Pancreas (tissue), 10 donors: ENCODE data around the gene MOK. TPM values are rescaled to one million over a fixed set of nuclear protein-coding genes. Genes with fewer than 3 reads are reported as not detected.

Source experiments
- ATAC-seq, 4 donors: fragments of 200-7000 bp; cut with Tn5 transposase; one replicate each; pipeline versions ENCODE4 v1.8.0 to v1.9.1; 2020; ENCODE audit warnings: mild to moderate bottlenecking in 4 of 4, moderate library complexity in 4 of 4
- DNase-seq, 6 donors: peaks; one replicate each; pipeline ENCODE4 v3.0.0-alpha.2; 2020
- FAIRE-seq: peaks from 2 replicates; lab custom pipeline; 2012; peaks lifted over from hg19 to GRCh38; lab: Jason Lieb, UNC
- H3K27ac ChIP-seq, 4 donors: fragments of 200-600 bp; sonication (generic); 1 replicate in 3 of 4; 2 replicates in 1 of 4; pipeline versions ENCODE4 v1.5.0 to v1.8.0; 2020
- H3K27me3 ChIP-seq, 4 donors: fragments of 200-600 bp; one replicate each; pipeline ENCODE4 v1.8.0; 2021
- H3K36me3 ChIP-seq, 3 donors: fragments of 200-600 bp; sonication (generic) in 1 of 3; one replicate each; pipeline versions ENCODE4 v1.5.0 to v1.8.0; 2020 to 2021
- H3K4me1 ChIP-seq, 3 donors: fragments of 200-600 bp; one replicate each; pipeline ENCODE4 v1.8.0; 2021
- H3K4me3 ChIP-seq, 4 donors: fragments of 200-600 bp; sonication (generic) in 2 of 4; one replicate each; pipeline versions ENCODE4 v1.5.0 to v1.8.0; 2020 to 2021
- H3K9me3 ChIP-seq, 4 donors: fragments of 200-600 bp; one replicate each; pipeline ENCODE4 v1.8.0; 2021
- WGBS, 2 donors: extraction: QIAGEN DNeasy Blood & Tissue Kit; methylation state at CpG; one replicate each; pipeline ENCODE4 v1.1.7; 2013; 5-methylcytosine and 5-hydroxymethylcytosine counted together
- intact Hi-C, 3 donors: fragments of 100-400 bp; cut with DNase I; formaldehyde crosslinking; loops; one replicate each; pipeline versions ENCODE4 v1.11.1 to v1.14.2; 2022
- polyA plus RNA-seq, 2 donors: library from polyadenylated mRNA; stranded (reverse); fragments of 200-250 nt; gene quantifications; one replicate each; pipeline ENCODE4 v1.2.3, GENCODE V29; 2013
- total RNA-seq, 6 donors: library from RNA; stranded (reverse); fragmentation: NEBNext Ultra II Directional in 4 of 6; extraction: Animal tissue kit (Norgen Biotek cat#: 25700) in 4 of 6; gene quantifications; one replicate each; pipeline versions ENCODE4 v1.2.1 to v1.2.4, GENCODE V29; 2021 to 2023
- TF ChIP-seq, protein P1 (sequence below), 4 donors: fragments of 200-600 bp; sonication (generic) in 3 of 4; IDR thresholded peaks; one replicate each; pipeline versions ENCODE4 v1.5.0 to v1.8.0; 2021; ENCODE audit warnings: antibody characterized with exemption in 4 of 4
- donor health status: healthy with polysubstance abuse.
- donor health status: DM: no; HTN: no; CAD: no; lungs with moderate emphysema.
- donor health status: DM: no; HTN: no; CAD: no.
- donor health status: control.
- donor health status: control.
- donor health status: Bipolar disorder and iron deficiency.
- donor health status: DM: yes; HTN: yes; CAD: no.
- donor health status: DM: no; HTN: no; CAD: no.
- donor health status: DM: no; HTN: no; CAD: no.
- donor health status: DM: yes; HTN: yes; CAD: no.

The MOK gene
- total and polyA plus RNA-seq, 8 donors: 7.7 to 35.9 (median 9.4) TPM

DNA sequence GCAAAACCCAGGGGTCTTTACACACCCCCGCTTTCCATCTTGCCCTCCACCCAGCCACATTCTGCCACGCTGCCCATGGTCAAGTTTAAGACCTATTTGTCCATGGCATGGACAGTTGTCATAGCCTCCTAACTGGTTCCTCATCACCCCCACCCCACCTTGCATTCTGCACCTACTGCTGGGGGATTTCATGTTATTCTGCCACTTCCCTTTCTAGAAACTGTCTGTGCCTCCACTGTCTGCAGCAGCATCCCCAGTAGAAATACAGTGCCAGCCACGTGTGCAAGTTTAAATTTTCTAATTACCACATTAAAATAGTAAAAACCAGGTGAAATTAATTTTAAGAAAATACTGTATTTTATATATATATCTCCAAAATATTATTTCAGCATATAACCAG, 102.0 kb downstream of the MOK start:
- H3K9me3 ChIP-seq: no peaks in the 10 kb centered on the region
- 93 to 94% methylated on average over 3 of the region's 3 CpGs for WGBS, 2 donors
- no peak for DNase-seq
- H3K4me3 ChIP-seq: no peak overlapping the region
- H3K27me3 ChIP-seq: no peaks in the 10 kb centered on the region
- H3K36me3 ChIP-seq: no peaks in the 10 kb centered on the region
- peaks cover 0 to 10% (median 3%) of the 10 kb centered on the region in 3 donors for H3K4me1 ChIP-seq
- no peak overlapping the region for H3K27ac ChIP-seq
- no peak for ATAC-seq
- intact Hi-C loops: no loop called here
- TF ChIP-seq, protein P1, sequence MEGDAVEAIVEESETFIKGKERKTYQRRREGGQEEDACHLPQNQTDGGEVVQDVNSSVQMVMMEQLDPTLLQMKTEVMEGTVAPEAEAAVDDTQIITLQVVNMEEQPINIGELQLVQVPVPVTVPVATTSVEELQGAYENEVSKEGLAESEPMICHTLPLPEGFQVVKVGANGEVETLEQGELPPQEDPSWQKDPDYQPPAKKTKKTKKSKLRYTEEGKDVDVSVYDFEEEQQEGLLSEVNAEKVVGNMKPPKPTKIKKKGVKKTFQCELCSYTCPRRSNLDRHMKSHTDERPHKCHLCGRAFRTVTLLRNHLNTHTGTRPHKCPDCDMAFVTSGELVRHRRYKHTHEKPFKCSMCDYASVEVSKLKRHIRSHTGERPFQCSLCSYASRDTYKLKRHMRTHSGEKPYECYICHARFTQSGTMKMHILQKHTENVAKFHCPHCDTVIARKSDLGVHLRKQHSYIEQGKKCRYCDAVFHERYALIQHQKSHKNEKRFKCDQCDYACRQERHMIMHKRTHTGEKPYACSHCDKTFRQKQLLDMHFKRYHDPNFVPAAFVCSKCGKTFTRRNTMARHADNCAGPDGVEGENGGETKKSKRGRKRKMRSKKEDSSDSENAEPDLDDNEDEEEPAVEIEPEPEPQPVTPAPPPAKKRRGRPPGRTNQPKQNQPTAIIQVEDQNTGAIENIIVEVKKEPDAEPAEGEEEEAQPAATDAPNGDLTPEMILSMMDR (IDR thresholded peaks at IDR 0.05): no peak
- FAIRE-seq: no peak

DNA sequence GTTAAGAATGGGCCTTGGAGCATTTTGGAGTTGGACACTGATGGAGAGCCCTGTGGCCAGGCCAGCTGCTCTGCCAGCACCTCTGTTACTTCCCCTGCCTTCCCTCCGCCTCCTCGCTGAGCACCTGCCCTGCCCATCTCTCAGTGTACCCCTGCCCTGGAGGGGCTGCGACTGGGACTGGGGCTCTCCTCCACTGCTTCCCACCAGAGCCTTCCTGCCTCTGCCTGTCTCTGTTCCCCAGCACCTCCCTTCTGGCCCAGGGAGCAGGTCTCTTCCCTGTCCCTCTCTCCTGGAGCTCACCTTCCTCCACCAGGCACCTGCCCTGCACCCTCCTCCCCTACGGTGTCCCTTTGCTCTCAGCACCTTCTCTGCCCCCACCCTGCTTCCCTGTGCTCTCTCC, 103.2 kb downstream of the MOK start:
- DNase-seq (no peak), ATAC-seq (no peak), FAIRE-seq (no peak)
- intact Hi-C loops: no loop called here
- H3K4me1 ChIP-seq: peaks cover 0 to 3% (median 3%) of the 10 kb centered on the region in 3 donors
- TF ChIP-seq, protein P1 (IDR thresholded peaks at IDR 0.05): no peak
- 88 to 92% methylated on average over 4 of the region's 4 CpGs for WGBS, 2 donors
- no peak overlapping the region for H3K27ac ChIP-seq
- H3K27me3 ChIP-seq: no peaks in the 10 kb centered on the region
- H3K9me3 ChIP-seq: no peaks in the 10 kb centered on the region
- H3K4me3 ChIP-seq: no peak overlapping the region
- no peaks in the 10 kb centered on the region for H3K36me3 ChIP-seq

GRCh38 chr14:102201353-102201738, 103.6 kb downstream of the MOK start:
- DNase-seq (no peak), ATAC-seq (no peak), FAIRE-seq (no peak)
- Histone ChIP-seq H3K27me3 (no peaks in the 10 kb centered on the region), H3K9me3 (no peaks in the 10 kb centered on the region), H3K4me1 (peaks cover 0 to 3% (median 0%) of the 10 kb centered on the region in 3 donors), H3K36me3 (no peaks in the 10 kb centered on the region), H3K27ac (no peak overlapping the region), H3K4me3 (no peak overlapping the region)
- TF ChIP-seq, protein P1 (IDR thresholded peaks at IDR 0.05): no peak
- intact Hi-C loops: no loop called here
- 80 to 88% methylated on average over 9 of the region's 9 CpGs for WGBS, 2 donors

DNA sequence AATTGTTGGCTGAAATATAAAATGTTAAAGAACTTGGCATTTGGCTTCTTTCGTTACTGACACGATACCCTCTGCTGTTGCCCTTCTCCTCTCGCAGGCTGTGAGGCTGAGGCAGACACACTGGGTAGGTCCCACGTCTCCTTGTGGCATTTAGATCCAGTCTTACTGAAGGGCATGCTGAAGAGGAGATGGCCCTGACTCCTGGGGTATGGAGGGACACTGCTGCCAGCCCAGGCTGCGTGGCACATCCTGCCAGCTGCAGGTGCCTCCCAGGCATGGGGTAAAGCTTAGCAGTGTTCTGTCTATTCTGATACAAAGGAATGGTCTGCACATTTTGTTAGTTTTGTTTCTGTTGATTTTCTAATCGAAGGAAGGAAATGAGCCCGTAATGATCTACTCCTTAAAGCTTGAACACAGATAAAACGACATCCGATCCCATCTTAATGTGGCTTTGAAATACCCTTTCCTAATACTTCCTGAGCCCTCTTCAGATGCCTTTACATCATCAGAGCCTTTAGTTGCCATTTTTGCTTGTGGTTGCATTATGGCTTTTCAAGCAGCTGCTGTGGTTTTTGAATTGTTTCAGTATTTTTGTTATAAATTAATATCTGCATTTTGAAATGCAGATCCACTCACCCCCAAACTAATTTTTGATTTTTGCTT, 104.1 kb downstream of the MOK start:
- Histone ChIP-seq H3K27ac (no peak overlapping the region), H3K36me3 (no peaks in the 10 kb centered on the region), H3K4me3 (no peak overlapping the region), H3K27me3 (no peaks in the 10 kb centered on the region), H3K4me1 (no peaks in the 10 kb centered on the region), H3K9me3 (no peaks in the 10 kb centered on the region)
- DNase-seq (no peak), ATAC-seq (no peak), FAIRE-seq (no peak)
- WGBS, 2 donors: 84 to 87% methylated on average over 9 of the region's 9 CpGs
- intact Hi-C loops: no loop called here
- TF ChIP-seq, protein P1 (IDR thresholded peaks at IDR 0.05): no peak

DNA sequence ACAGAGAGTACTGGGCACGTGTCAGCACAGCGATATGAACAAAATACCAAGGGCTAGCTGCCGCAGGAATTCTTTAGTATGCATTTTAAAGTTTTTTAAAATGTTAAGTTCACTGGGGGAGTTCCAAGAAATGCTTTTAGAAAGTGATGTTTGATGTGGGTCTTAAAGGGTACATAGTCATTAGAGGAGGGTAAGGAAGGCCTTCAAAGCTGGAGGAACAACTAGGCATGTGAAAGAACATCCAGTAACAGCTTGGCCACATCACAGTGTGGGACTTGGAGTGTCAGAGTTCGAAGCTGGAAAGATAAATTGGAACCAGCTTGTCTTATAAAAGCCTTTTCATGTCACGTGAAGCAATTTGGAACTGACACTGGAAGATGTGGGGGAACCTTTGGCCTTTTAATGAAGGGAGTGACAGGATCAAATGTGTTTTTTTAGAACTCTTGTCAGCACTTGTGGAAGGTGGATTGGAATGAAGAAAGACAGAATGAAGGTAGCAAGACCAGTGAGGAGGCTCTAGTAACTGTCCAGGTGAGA, 107.6 kb downstream of the MOK start:
- intact Hi-C loops: no loop called here
- no peak for DNase-seq
- TF ChIP-seq, protein P1 (IDR thresholded peaks at IDR 0.05): no peak

More for the DNA sequence above, 107.6 kb downstream of the MOK start:
- peaks cover 0 to 6% (median 0%) of the 10 kb centered on the region in 3 donors for H3K4me1 ChIP-seq
- no peak overlapping the region for H3K27ac ChIP-seq
- ATAC-seq (no peak), FAIRE-seq (no peak)
- no peaks in the 10 kb centered on the region for H3K36me3 ChIP-seq
- H3K27me3 ChIP-seq: no peaks in the 10 kb centered on the region
- WGBS, 2 donors: 76 to 85% methylated on average over 5 of the region's 5 CpGs
- H3K9me3 ChIP-seq: no peaks in the 10 kb centered on the region
- no peak overlapping the region for H3K4me3 ChIP-seq
